Right forelimb (tissue), 1 donor: Measurements from ENCODE around the gene ZNF879.

Source experiments
- DNase-seq: peaks from one replicate; pipeline ENCODE4 v3.0.0-alpha.2; 2018

The ZNF879 gene

DNA sequence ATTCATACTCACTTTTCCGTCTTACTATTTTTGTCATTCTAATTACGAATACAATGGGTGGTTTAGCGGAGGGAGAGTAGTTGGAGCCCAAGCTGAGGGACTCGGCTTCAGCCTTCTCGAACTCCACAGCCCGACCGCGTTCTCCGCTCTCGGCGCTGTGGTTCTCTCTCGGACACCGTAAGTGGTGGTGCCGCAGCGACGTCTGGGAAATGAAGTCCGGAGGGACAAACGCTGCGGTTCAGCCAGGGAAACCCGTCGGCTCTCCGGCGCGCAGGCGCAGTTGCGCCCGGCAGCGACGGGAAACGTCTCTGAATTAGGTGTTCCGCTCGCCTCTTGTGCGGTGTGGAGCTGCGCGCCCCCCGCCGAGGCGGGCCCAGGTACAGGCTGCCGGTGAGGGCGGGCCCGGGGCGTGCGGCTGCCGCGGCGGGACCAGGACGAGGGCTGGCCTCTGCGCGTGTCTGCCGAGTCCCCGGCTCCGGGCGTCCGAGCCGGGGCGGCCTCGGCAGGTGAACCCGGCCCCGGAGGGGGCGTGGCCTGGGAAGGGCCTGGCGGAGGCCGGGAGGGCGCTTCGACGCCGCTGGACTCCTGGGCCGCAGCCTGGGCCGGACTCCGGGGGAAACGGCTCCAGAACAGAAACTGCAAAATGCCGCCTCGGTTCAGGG lies at the start of gene ZNF879:
Gene ZNF879, plus strand, starts transcription at position 277 of the 662 bp plus-strand sequence. CDS start 1,201 bp downstream, outside the sequence.
- DNase-seq, result peak; percentile 95

- no peak for DNase-seq
Measured at GRCh38 chr5:178981381-178981780, 42.2 kb upstream of the ZNF879 start.

DNA sequence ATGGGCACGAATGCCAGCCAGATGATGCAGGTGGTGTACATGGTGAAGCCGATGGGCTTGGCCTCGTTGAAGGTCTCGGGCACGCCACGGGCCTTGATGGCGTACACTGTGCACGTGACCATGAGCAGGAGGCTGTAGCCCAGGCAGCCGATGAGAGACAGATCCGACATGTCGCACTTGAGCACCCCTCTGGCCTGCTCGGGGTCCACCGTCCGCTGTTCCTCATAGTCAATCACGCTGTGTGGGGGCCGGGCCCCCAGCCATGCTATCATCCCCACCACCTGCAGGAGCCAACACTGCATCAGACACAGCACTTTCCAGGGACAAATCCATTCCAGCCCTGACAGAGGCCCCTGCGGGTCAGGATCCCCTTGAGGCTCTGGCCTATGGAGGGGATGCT lies 40.7 kb upstream of the ZNF879 start:
- DNase-seq, result no peak

DNA sequence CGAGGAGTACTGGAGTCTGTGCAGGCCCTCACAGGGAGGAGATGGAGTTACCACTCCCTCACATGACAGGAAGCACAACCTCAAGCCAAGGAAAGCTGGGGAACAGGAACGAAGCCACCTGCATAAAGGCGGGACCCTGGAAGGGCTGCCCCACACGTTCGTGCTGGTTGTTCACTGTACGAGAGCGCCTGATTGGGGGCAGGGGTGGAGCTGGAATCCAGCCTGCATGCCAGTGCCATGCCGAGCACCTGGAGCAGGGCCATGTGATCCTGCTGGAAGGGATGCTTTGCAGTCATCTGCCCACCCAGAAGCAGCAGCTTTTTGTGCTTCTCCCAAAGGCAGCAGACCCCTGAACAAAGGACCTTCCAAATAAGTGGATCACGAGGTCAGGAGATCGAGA lies 39.9 kb upstream of the ZNF879 start:
- DNase-seq, result no peak

GRCh38 chr5:178984145-178985072 lies 39.2 kb upstream of the ZNF879 start:
- DNase-seq, result no peak

- DNase-seq, result no peak
Measured at GRCh38 chr5:178986326-178986960, 37.2 kb upstream of the ZNF879 start.

DNA sequence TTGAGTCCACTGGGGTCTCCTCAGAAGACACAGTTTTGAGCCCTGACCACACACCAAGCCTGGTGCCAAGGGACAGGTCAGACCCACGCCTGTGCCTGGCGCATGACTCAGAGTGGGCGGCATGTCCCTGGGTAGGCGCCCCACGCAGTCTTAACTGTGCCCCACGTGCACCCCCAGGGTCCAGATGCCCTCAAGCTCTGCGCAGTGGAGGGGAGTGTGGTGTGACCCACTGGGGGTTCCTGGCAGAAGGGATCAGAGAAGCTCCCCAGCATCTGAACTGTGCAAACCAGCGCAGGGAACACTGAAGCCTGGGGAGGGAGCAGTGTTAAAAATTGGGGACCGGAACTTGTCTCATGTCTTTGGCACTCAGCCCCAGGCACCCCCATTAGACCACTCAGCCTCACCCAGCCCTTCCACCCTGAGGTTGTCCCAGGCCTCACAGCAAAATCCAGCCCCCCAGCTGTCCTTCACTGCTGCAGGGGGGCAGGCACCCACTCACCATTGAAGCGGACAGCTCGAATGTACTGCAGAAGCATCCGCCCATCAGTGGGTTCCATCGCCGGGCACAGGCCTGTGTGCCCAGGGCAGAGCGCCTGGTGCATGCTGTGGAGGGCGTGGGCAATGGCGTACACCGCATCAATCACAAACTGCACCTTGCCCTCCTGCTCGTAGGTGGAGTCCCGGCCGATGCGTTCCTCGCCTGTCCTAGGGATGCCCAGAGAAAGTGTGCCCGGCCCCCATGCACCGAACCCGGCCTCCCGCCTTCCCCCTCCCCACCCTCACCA lies 35.0 kb upstream of the ZNF879 start:
- DNase-seq, result no peak

GRCh38 chr5:178989311-178989710 lies 34.3 kb upstream of the ZNF879 start:
- DNase-seq, result no peak

DNA sequence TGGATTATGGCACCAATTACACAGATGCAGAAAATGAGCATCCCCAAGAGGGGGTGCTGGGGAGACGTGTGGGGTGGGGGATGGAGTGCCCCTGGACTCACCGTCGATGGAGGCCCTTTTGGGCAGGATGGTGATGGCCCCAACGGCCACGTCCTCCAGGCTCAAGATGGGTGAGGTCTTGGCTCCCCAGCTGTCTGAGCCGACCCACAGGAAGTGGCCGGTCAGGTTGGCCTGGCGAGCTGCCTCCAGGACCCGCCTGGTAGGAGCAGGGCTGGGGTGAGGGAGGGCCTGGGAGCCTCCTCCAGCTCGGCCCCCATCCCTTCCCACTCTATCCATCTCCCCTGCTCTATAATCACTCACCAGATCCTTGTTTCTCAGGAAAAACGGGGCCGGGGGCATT lies 33.1 kb upstream of the ZNF879 start:
- DNase-seq, result no peak

- no peak for DNase-seq
Measured at GRCh38 chr5:178991190-178992145, 32.1 kb upstream of the ZNF879 start.

DNA sequence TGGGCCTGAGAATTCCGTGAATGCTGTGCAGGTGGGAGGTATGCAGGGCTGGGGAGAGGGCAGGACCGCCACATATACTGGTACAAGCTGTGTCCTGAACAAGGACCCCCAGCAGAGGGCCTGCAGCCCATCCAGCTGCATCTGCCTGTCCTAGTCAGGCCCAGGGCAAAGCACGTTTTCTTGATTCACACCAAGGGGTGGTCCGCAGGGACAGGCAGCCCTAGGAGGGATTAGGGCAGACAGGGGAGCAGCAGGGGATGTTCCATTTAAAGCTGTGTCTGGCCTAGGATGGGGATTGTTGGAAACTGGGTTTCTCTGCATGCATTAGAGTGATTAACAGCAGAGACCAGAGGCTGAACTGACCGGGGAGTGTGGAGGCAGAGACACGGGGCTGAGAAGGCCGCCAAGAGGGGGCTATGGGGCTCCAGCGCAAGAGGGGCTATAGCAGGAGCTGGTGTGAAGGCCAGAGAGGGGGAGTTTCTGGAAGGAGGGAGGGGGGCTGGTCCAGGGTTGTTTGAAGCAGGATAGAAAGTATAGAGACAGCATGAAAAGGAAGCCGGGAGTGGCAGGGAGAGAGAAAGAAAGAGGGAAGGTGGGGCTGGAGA lies 31.2 kb upstream of the ZNF879 start:
- DNase-seq, result no peak

DNA sequence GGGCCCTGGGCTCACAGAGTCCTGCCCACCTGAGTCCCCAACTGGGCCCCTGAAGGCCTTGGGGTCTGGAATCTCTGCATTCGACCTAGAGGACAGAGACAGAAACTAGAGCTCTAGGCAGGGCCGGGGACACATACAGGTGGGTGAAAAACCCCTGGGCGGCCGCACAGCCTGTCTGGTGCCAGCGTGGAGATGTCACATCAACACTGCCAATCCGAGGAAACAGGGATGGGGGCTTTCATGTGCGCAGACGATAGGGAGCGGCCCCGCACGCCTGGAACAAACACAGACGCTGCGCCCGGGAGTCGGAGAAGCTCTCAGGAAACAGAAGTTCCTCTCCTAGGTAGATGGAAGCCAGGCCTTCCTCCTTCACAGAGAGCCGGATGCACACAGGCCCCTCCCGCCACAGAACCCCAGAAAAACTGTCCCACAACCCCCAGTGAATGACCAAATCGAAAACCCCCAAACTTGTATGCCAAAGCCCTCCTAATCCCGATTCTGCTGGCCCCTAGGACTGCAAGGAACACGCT lies 30.3 kb upstream of the ZNF879 start:
- no peak for DNase-seq

GRCh38 chr5:178993955-178994579 lies 29.5 kb upstream of the ZNF879 start:
- DNase-seq, result no peak

DNA sequence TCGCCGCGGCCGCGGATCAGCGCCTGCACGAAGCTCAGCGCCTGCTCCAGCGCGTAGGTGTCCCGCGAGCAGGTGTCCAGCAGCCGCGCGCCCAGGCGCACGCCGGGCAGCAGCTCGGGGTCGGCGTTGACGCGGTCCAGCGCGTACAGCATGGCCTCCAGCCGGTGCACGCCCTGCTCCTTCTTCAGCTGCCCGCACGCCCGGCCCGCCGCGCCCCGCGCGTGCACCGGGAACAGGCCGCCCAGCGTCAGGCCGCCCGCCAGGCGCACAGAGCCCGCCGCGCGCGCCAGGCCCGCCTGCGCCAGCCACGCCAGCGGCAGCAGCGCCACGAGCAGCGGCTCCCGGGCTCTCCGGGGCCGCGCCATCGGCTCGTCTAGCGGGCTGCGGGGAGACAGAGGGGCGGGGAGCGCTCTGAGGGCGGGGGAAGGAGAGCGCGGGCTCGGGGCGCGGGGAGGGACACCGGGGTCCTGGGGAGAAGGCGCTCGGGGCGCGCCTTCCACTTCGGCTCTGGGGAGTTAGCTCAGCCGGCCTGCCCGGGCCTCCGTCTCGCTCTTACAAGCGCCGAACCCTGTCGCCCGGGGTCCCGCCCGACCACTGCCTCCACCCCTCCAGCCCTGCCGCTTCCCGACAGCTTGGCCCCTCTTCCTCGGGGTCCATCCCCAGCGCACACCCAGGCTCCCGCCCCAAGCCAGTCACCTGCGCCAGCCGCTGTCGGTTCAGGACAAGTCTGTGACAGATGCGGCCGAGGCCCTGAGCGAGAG lies 28.8 kb upstream of the ZNF879 start, which contains the start of gene GRM6:
Gene GRM6, minus strand, starts transcription at position 741 of the 761 bp plus-strand sequence. Its CDS starts 376 bp downstream, at position 365.
- no peak for DNase-seq

DNA sequence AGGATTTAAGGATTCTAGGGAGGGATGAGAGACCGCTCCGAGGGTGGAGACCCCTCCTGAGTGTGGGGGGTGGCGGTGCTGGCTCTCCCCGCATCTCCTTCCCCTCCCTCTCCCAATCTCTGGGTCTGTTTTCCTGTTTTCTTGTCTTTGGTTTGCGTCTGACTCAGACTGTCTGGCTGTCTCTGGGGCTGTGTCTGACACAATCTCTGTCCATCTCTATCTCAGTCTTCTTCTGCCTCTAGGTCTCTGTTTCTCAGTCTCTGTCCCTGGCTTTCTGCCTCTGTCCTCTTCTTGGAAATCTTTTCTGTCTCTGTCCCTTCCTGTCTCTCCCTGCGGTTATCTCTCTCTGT lies 28.3 kb upstream of the ZNF879 start:
- no peak for DNase-seq

DNA sequence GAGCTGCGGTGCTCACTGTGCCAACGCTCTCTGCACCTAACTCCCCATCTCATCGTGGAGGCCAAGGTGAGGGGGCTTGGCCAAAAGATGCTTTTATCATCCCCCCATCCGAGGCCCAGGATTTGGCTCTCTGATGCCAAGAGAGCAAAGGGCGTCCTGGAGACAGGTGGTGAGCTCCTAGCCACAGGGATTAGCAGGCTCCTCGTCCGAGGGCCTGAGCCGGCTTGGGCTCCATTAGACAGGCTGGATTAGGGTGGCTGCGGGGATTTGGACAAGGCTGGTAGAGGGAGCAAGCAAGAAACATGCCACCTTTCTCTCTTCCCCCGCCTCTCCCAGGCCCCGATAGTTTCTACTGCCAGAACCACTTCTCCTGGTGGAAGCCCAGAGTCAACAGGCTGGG lies 27.4 kb upstream of the ZNF879 start:
- DNase-seq, result no peak

DNA sequence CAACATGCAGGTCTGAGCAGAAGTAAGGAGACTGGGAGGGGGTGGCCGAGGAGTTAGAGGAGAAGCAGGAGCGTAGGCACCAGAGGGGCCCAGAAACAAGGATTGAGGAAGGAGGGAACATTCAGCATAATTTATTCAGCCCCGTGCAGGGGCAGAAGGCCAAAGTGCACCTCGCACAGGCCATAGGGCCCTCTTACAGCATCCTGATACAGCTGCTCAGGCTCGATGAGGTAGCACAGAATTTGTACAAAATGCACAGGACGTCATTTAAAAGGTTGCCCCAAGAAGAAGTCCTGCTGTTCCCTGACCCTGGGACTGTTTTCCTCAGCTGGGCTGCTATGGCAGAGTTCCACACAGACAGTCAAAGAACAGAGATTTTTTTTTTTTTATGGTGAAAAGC lies 26.4 kb upstream of the ZNF879 start:
- DNase-seq, result no peak

GRCh38 chr5:178998441-178998840 lies 25.2 kb upstream of the ZNF879 start:
- DNase-seq, result no peak

GRCh38 chr5:179006564-179006963 lies 17.0 kb upstream of the ZNF879 start:
- DNase-seq, result no peak

DNA sequence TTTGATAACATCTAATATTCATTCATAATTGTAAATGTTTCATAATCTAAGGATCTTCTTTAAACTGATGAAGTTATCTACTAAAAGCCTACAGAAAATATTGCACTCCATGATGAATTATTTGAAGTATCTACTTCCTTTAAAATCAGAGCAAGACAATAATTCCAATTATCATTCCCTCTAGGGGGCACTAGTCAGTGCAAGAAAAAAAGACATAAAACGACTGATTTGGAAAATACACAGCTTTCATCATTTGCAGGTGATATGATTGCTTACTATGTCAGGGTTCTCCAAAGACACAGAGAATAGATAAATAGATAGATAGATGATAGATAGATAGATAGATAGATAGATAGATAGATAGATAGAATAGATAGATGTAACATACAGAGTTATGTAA lies 14.9 kb upstream of the ZNF879 start:
- no peak for DNase-seq
